OCI-LY3 (cell line): Measurements from ENCODE around the gene JMJD7.

Experiments used
- H2AFZ ChIP-seq: fragments of 200-600, 300-600 bp; shearing (Covaris generic); 2 replicates; pipeline ENCODE4 v1.6.0; 2014; ENCODE audit warnings: antibody characterized with exemption, low read depth, low read length
- H3K27ac ChIP-seq: fragments of 200-600, 300-600 bp; sonication (generic); 2 replicates; pipeline ENCODE4 v1.5.1; 2014; ENCODE audit warnings: mild to moderate bottlenecking, low read length, moderate library complexity, mixed read lengths
- H3K27me3 ChIP-seq: fragments of 200-600, 300-600 bp; sonication (generic); 2 replicates; pipeline ENCODE4 v1.6.1; 2014; ENCODE audit warnings: low read depth, low read length, mixed read lengths
- H3K36me3 ChIP-seq: fragments of 200-600, 300-600 bp; sonication (generic); replicated peaks from 2 replicates; pipeline ENCODE3; 2014; ENCODE audit warnings: low read depth, low read length, mixed read lengths
- H3K4me1 ChIP-seq: fragments of 300-600, 200-600 bp; sonication (generic); 2 replicates; pipeline ENCODE4 v1.6.1; 2014; ENCODE audit warnings: low read length, mixed read lengths
- H3K4me2 ChIP-seq: fragments of 200-600, 300-600 bp; sonication (generic); 2 replicates; pipeline ENCODE4 v1.6.1; 2014; ENCODE audit warnings: low read length, mixed read lengths
- H3K4me3 ChIP-seq: fragments of 300-600, 200-600 bp; sonication (generic); 2 replicates; pipeline ENCODE4 v1.5.1; 2014; ENCODE audit warnings: antibody characterized with exemption, mild to moderate bottlenecking, low read length, moderate library complexity
- H3K79me2 ChIP-seq: fragments of 300-600, 200-600 bp; shearing (Covaris generic); 2 replicates; pipeline ENCODE4 v1.6.1; 2014; ENCODE audit warnings: mild to moderate bottlenecking, low read length, mixed read lengths
- H3K9ac ChIP-seq: fragments of 300-600, 200-600 bp; shearing (Covaris generic); 2 replicates; pipeline ENCODE4 v1.6.0; 2014; ENCODE audit warnings: mild to moderate bottlenecking, low read length, moderate library complexity
- H3K9me3 ChIP-seq: fragments of 200-600, 300-600 bp; shearing (Covaris generic); 2 replicates; pipeline ENCODE4 v1.6.1; 2014; ENCODE audit warnings: low read length, mixed read lengths; ENCODE audit not compliant: insufficient read depth
- H4K20me1 ChIP-seq: fragments of 200-600, 300-600 bp; sonication (generic); 2 replicates; pipeline ENCODE4 v1.6.1; 2016; ENCODE audit warnings: low read length, mixed read lengths; ENCODE audit not compliant: insufficient read depth
- CTCF ChIP-seq: fragments of 200-600, 300-600 bp; sonication (generic); IDR thresholded peaks from 2 replicates; pipeline ENCODE4 v1.5.1; 2014; ENCODE audit warnings: antibody characterized with exemption, low read length, low read depth
- EZH2phosphoT487 ChIP-seq: fragments of 200-600 bp; shearing (Covaris generic); IDR thresholded peaks from 2 replicates; pipeline ENCODE4 v1.6.1; 2018; ENCODE audit warnings: antibody characterized with exemption, mixed run types, low read depth

The JMJD7 gene

GRCh38 chr15:41816788-41817187 lies 11.1 kb upstream of the JMJD7 start:
- H3K9me3 ChIP-seq, result no peaks in the 10 kb centered on the region
- no peak for TF ChIP-seq CTCF
- H3K4me3 ChIP-seq, result no peak overlapping the region
- H3K9ac ChIP-seq, result no peak overlapping the region
- H3K4me1 ChIP-seq, result no peaks in the 10 kb centered on the region
- H3K27ac ChIP-seq, result no peak overlapping the region
- H3K4me2 ChIP-seq, result no peak overlapping the region
- no peaks in the 10 kb centered on the region for H3K79me2 ChIP-seq
- no peak overlapping the region for H2AFZ ChIP-seq
- peaks cover 6% of the 10 kb centered on the region for H3K36me3 ChIP-seq
- H4K20me1 ChIP-seq, result no peaks in the 10 kb centered on the region
- H3K27me3 ChIP-seq, result no peaks in the 10 kb centered on the region

GRCh38 chr15:41817327-41817726 lies 10.6 kb upstream of the JMJD7 start:
- TF ChIP-seq CTCF (no peak), EZH2phosphoT487 (no peak)
- Histone ChIP-seq H4K20me1 (no peaks in the 10 kb centered on the region), H3K36me3 (peaks cover 6% of the 10 kb centered on the region)

DNA sequence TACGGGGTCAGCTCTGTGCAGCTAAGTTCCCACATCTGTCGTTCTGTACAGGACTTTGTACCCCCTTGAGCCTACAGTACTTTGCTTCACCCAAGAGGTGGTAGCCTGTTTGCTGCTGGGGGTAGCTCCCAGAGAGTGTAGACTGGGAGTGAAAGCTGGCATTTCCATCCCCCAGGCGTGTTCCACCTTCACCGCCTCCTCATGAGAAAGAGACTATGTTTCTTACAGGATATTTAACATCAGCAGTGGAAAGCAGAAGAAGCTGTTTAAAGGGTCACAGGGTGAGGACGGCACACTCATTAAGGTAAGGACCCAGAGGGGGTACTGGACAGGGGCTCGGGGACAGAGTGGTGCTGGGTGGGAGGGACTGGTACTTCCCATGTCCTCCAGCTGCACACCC lies 10.1 kb upstream of the JMJD7 start:
- Histone ChIP-seq H3K4me2 (no peak overlapping the region), H2AFZ (no peak overlapping the region), H3K4me1 (no peaks in the 10 kb centered on the region), H3K4me3 (no peak overlapping the region), H3K27ac (no peak overlapping the region), H3K9ac (no peak overlapping the region), H3K9me3 (no peaks in the 10 kb centered on the region), H3K36me3 (peaks cover 6% of the 10 kb centered on the region), H3K27me3 (no peaks in the 10 kb centered on the region), H3K79me2 (no peaks in the 10 kb centered on the region), H4K20me1 (no peaks in the 10 kb centered on the region)
- no peak for TF ChIP-seq EZH2phosphoT487
- TF ChIP-seq CTCF, result no peak

More at GRCh38 chr15:41817327-41817726, 10.6 kb upstream of the JMJD7 start:
- H3K4me2 ChIP-seq, result no peak overlapping the region
- H3K4me1 ChIP-seq, result no peaks in the 10 kb centered on the region
- no peak overlapping the region for H2AFZ ChIP-seq
- no peaks in the 10 kb centered on the region for H3K9me3 ChIP-seq
- no peaks in the 10 kb centered on the region for H3K27me3 ChIP-seq
- H3K9ac ChIP-seq, result no peak overlapping the region
- H3K27ac ChIP-seq, result no peak overlapping the region
- no peaks in the 10 kb centered on the region for H3K79me2 ChIP-seq
- no peak overlapping the region for H3K4me3 ChIP-seq

- Histone ChIP-seq H3K9ac (no peak overlapping the region), H2AFZ (no peak overlapping the region), H3K4me1 (no peaks in the 10 kb centered on the region), H3K4me3 (no peak overlapping the region), H4K20me1 (no peaks in the 10 kb centered on the region), H3K27ac (no peak overlapping the region), H3K36me3 (peaks cover 6% of the 10 kb centered on the region), H3K27me3 (no peaks in the 10 kb centered on the region), H3K79me2 (no peaks in the 10 kb centered on the region), H3K4me2 (no peak overlapping the region), H3K9me3 (no peaks in the 10 kb centered on the region)
- TF ChIP-seq CTCF, result no peak
- no peak for TF ChIP-seq EZH2phosphoT487
Measured at GRCh38 chr15:41819455-41820050, 8.3 kb upstream of the JMJD7 start.
